Esophagus squamous epithelium (tissue), 5 donors: ENCODE results near the gene MEIKIN. TPM values are rescaled to one million over a fixed set of nuclear protein-coding genes. Genes with fewer than 3 reads are reported as not detected.
"Not testable (repeated sequence)": the region's sequence is repeated elsewhere in the genome, so short reads cannot be mapped to it uniquely, and the experiment has no call there.

Experiments used
- DNase-seq: peaks from one replicate; lab custom pipeline; 2025; lab: John Stamatoyannopoulos, UW
- H3K27ac ChIP-seq, 4 donors: fragments of 200-600 bp; sonication (generic); one replicate each; pipeline ENCODE4 v1.5.1; 2016 to 2019; ENCODE audit warnings: mild to moderate bottlenecking in 1 of 4
- H3K27me3 ChIP-seq, 4 donors: fragments of 200-600 bp; sonication (generic); 1 replicate in 3 of 4; 2 replicates in 1 of 4; pipeline versions ENCODE4 v1.5.1 to v1.6.0; 2017 to 2021; ENCODE audit warnings: antibody characterized with exemption in 1 of 4
- H3K36me3 ChIP-seq, 3 donors: fragments of 200-600 bp; sonication (generic); one replicate each; pipeline ENCODE4 v1.5.1; 2016 to 2019
- H3K4me1 ChIP-seq, 3 donors: fragments of 200-600 bp; sonication (generic); one replicate each; pipeline ENCODE4 v1.5.1; 2017 to 2019
- H3K4me3 ChIP-seq, 4 donors: fragments of 200-600 bp; sonication (generic); 1 replicate in 3 of 4; 2 replicates in 1 of 4; pipeline ENCODE4 v1.5.1; 2016 to 2019; ENCODE audit warnings: mild to moderate bottlenecking in 2 of 4, moderate library complexity in 1 of 4
- H3K9me3 ChIP-seq, 3 donors: fragments of 200-600 bp; sonication (generic); one replicate each; pipeline ENCODE4 v1.5.1; 2016 to 2019
- CTCF ChIP-seq, 6 experiments: fragments of 450-650 bp in 4 of 6; fragments of 200-600 bp in 2 of 6; sonication (generic) in 2 of 6; IDR thresholded peaks; one replicate each; pipeline ENCODE4 v1.5.1; 2016 to 2019; ENCODE audit warnings: antibody characterized with exemption in 6 of 6, mild to moderate bottlenecking in 4 of 6, moderate library complexity in 4 of 6
- POLR2A ChIP-seq, 4 donors: fragments of 450-650 bp; IDR thresholded peaks; one replicate each; pipeline ENCODE4 v1.6.1; 2017; ENCODE audit warnings: antibody characterized with exemption in 4 of 4, mild to moderate bottlenecking in 4 of 4, moderate library complexity in 3 of 4
- WGBS, 2 donors: methylation state at CpG; one replicate each; pipeline ENCODE4 v1.1.5; 2018; 5-methylcytosine and 5-hydroxymethylcytosine counted together
- intact Hi-C: fragments of 100-400 bp; cut with DNase I; formaldehyde crosslinking; loops from one replicate; pipeline ENCODE4 v1.15.0; 2022
- total RNA-seq, 4 donors: library from RNA; depleted of rRNA; stranded (reverse); fragments of >200 nt; gene quantifications; one replicate each; pipeline ENCODE4 v1.1.0, GENCODE V29; 2016
- donor health status: DM: yes; HTN: yes; CAD: no.

MEIKIN gene
- total RNA-seq, 4 donors from 2014 or later: not detected

DNA sequence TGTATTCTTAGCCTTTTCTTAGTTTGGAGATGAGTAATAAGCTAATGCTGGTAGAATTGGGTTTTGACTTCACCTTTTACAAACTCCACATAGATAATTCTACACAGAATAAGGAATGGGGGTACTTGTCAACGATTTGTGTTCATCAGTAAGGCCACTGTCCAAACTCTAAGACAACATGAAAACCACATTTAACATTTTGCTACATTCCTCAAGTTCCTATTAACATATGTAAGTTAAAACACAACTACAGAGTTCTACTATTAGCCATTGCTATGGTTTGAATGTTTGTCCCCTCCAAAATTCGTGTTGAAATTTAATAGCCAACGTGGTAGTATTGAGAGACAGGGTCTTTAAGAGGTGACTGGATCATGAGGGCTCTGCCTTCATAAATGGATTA lies 31.9 kb downstream of the MEIKIN start:
- H3K27ac ChIP-seq: no peak overlapping the region
- 46 to 58% methylated on average over 3 of the region's 3 CpGs for WGBS, 2 donors
- DNase-seq: no peak

DNA sequence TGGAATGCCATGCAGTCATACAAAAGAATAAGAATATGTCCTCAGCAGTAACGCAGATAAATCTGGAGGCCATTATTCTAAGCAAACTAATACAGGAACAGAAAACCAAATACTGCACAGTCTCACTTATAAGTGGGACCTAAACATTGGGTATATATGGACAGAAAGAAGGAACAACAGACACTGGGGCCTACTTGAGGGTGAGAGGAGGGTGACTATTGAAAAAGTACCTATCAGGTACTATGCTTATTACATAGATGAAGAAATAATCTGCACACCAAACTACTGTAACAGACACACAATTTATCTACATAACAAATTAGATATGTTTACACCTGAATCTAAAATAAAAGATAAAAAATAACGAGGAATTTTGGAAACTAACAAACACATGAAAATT lies 38.8 kb downstream of the MEIKIN start:
- H3K27me3 ChIP-seq: no peaks in the 10 kb centered on the region
- H3K4me1 ChIP-seq: no peaks in the 10 kb centered on the region
- TF ChIP-seq POLR2A (IDR thresholded peaks at IDR 0.05): no peak
- TF ChIP-seq CTCF (IDR thresholded peaks at IDR 0.05): no peak
- DNase-seq: no peak
- WGBS, 2 donors: 70 to 82% methylated on average over 2 of the region's 2 CpGs
- no peaks in the 10 kb centered on the region for H3K36me3 ChIP-seq
- intact Hi-C loops: no loop called here
- H3K4me3 ChIP-seq: no peak overlapping the region
- H3K27ac ChIP-seq: no peak overlapping the region
- H3K9me3 ChIP-seq: no peaks in the 10 kb centered on the region

More for the DNA sequence above, 31.9 kb downstream of the MEIKIN start:
- Histone ChIP-seq H3K36me3 (no peaks in the 10 kb centered on the region), H3K4me1 (no peaks in the 10 kb centered on the region), H3K4me3 (no peak overlapping the region), H3K27me3 (no peaks in the 10 kb centered on the region), H3K9me3 (no peaks in the 10 kb centered on the region)
- intact Hi-C loops: no loop called here
- no peak for TF ChIP-seq CTCF (IDR thresholded peaks at IDR 0.05)
- TF ChIP-seq POLR2A (IDR thresholded peaks at IDR 0.05): no peak

GRCh38 chr5:131902266-131902665 lies 43.2 kb downstream of the MEIKIN start:
- H3K4me1 ChIP-seq, H3K4me3 ChIP-seq, DNase-seq, intact Hi-C loops, H3K9me3 ChIP-seq, H3K27me3 ChIP-seq, H3K36me3 ChIP-seq, H3K27ac ChIP-seq: not testable (repeated sequence)
- WGBS, 2 donors: 38 to 68% methylated on average over 1 of the region's 1 CpG

- Histone ChIP-seq H3K4me3 (no peak overlapping the region), H3K4me1 (no peaks in the 10 kb centered on the region), H3K36me3 (no peaks in the 10 kb centered on the region), H3K27ac (no peak overlapping the region), H3K9me3 (peaks cover 0 to under 1% (median 0%) of the 10 kb centered on the region in 3 donors), H3K27me3 (no peaks in the 10 kb centered on the region)
- no peak for DNase-seq
- TF ChIP-seq POLR2A (IDR thresholded peaks at IDR 0.05): no peak
- TF ChIP-seq CTCF (IDR thresholded peaks at IDR 0.05): no peak
- intact Hi-C loops: no loop called here
These were observed 45.8 kb downstream of the MEIKIN start for GRCh38 chr5:131899686-131900085.

DNA sequence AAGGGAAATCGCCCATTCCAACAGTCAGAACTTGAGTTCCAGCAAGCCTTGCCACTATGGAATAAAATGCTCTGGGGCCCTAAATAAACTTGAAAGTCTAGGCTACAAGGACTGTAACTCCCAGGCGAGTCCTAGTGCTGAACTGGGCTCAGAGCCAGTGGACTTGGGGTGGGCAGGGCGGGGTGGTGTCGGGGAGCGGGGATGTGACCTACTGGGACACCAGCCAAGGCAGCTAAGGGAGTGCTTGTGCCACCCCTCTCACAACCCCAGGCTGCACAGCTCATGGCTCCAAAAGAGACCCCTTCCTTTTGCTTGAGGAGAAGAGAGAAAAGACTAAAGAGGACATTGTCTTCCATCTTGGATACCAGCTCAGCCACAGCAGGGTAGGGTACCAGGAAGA lies 61.5 kb downstream of the MEIKIN start:
- Histone ChIP-seq H3K4me1 (no peaks in the 10 kb centered on the region), H3K4me3 (no peak overlapping the region), H3K36me3 (no peaks in the 10 kb centered on the region), H3K27me3 (no peaks in the 10 kb centered on the region), H3K9me3 (no peaks in the 10 kb centered on the region), H3K27ac (no peak overlapping the region)
- WGBS, 2 donors: 54 to 83% methylated on average over 1 to 3 of the region's 5 CpGs
- intact Hi-C loops: no loop called here
- DNase-seq: no peak
- no peak for TF ChIP-seq CTCF (IDR thresholded peaks at IDR 0.05)
- TF ChIP-seq POLR2A (IDR thresholded peaks at IDR 0.05): no peak

DNA sequence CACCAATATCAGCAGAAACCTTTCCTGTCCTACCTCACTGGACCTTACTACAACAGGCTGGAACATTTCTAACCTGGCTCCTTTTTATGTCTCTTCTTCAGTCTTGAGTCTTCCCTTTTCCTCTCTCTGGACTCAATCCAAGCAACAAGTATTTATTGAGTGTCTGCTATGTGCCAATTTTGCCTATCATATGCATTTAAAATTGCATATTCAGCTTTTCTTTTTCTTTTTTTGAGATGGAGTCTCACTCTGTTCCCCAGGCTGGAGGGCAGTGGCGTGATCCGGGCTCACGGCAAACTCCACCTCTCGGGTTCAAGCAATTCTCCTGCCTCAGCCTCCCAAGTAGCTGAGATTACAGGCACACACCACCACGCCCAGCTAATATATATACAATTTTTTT lies 65.8 kb downstream of the MEIKIN start:
- intact Hi-C loops: no loop called here
- no peak for DNase-seq
- Histone ChIP-seq H3K9me3 (no peaks in the 10 kb centered on the region), H3K27ac (no peak overlapping the region), H3K4me3 (no peak overlapping the region), H3K4me1 (no peaks in the 10 kb centered on the region), H3K27me3 (no peaks in the 10 kb centered on the region), H3K36me3 (no peaks in the 10 kb centered on the region)
- TF ChIP-seq POLR2A (IDR thresholded peaks at IDR 0.05) (no peak), CTCF (IDR thresholded peaks at IDR 0.05) (no peak)
- 90 to 96% methylated on average over 5 of the region's 5 CpGs for WGBS, 2 donors
